ENCODE measurements around the gene LAMA3.
A peak's percentile ranks its signal among the peaks of the same experiment; 100 is the strongest.

DNA sequence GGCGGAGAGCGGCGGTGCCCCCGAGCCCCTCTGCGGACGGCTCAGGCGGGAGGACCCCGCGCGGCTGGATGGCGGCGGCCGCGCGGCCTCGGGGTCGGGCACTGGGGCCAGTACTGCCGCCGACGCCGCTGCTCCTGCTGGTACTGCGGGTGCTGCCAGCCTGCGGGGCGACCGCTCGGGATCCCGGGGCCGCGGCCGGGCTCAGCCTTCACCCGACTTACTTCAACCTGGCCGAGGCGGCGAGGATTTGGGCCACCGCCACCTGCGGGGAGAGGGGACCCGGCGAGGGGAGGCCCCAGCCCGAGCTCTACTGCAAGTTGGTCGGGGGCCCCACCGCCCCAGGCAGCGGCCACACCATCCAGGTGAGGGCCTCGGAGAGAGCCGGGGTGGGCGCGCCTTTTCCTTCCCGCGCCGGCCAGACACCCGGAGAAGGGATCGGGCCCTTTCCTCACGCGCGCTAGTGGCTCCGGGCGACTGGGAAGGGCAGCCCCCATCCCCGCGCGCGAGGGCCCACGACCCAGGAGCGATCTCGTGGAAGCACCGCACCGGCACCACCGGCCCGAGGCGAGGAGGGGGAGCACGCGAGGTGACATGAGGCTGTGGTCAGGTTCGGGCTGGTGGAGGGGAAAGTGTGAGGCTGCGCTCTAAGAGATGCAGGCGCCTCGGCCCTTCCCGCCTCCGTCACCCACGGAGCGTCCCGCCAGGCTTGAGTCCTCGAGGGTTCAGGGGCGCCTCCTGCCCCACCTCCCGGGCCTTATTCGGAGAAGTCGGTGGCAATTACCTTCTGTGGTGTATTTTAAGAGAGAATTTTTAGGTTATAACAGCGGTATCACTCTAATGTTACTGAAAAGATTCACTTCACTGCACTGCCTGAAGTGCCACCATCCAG, 607 bp downstream of the LAMA3 start:
- TF ChIP-seq, protein P1, sequence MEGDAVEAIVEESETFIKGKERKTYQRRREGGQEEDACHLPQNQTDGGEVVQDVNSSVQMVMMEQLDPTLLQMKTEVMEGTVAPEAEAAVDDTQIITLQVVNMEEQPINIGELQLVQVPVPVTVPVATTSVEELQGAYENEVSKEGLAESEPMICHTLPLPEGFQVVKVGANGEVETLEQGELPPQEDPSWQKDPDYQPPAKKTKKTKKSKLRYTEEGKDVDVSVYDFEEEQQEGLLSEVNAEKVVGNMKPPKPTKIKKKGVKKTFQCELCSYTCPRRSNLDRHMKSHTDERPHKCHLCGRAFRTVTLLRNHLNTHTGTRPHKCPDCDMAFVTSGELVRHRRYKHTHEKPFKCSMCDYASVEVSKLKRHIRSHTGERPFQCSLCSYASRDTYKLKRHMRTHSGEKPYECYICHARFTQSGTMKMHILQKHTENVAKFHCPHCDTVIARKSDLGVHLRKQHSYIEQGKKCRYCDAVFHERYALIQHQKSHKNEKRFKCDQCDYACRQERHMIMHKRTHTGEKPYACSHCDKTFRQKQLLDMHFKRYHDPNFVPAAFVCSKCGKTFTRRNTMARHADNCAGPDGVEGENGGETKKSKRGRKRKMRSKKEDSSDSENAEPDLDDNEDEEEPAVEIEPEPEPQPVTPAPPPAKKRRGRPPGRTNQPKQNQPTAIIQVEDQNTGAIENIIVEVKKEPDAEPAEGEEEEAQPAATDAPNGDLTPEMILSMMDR (conservative IDR thresholded peaks at IDR 0.05): no peak; the same call in 1 of the 2 replicates
- peak; percentile 49 for TF ChIP-seq ZFX (IDR thresholded peaks at IDR 0.05)

Measured in C4-2B (cell line).